Karpas-422 (cell line): ENCODE data around the gene TTL. TPM values are rescaled to one million over a fixed set of nuclear protein-coding genes. Genes with fewer than 3 reads are reported as not detected.
"Not testable (repeated sequence)": the region's sequence is repeated elsewhere in the genome, so short reads cannot be mapped to it uniquely, and the experiment has no call there.

Experiments
- DNase-seq: peaks from one replicate; pipeline ENCODE4 v3.0.0-alpha.2; 2015
- H2AFZ ChIP-seq: fragments of 200-600 bp; sonication (generic); 2 replicates; pipeline ENCODE4 v1.6.1; 2014; ENCODE audit warnings: antibody characterized with exemption, low read length, mixed read lengths
- H3K27ac ChIP-seq: fragments of 200-600 bp; sonication (generic); 2 replicates; pipeline ENCODE4 v1.5.1; 2014; ENCODE audit warnings: mild to moderate bottlenecking, low read length, moderate library complexity
- H3K27me3 ChIP-seq: fragments of 200-600 bp; sonication (generic); 2 replicates; pipeline ENCODE4 v1.6.1; 2014; ENCODE audit warnings: low read length, mixed read lengths
- H3K36me3 ChIP-seq: fragments of 200-600 bp; sonication (generic); 2 replicates; pipeline ENCODE4 v1.6.1; 2014; ENCODE audit warnings: low read length, mixed read lengths; ENCODE audit not compliant: insufficient read depth
- H3K4me1 ChIP-seq: fragments of 200-600 bp; sonication (generic); 2 replicates; pipeline ENCODE4 v1.6.1; 2014; ENCODE audit warnings: mild to moderate bottlenecking, low read length, mixed read lengths
- H3K4me2 ChIP-seq: fragments of 200-600 bp; sonication (generic); 2 replicates; pipeline ENCODE4 v1.6.1; 2014; ENCODE audit warnings: low read length, low read depth, mild to moderate bottlenecking; ENCODE audit not compliant: poor library complexity, severe bottlenecking
- H3K4me3 ChIP-seq: fragments of 200-600 bp; sonication (generic); 2 replicates; pipeline ENCODE4 v1.5.1; 2014; ENCODE audit warnings: mild to moderate bottlenecking, antibody characterized with exemption, low read length, mixed read lengths
- H3K79me2 ChIP-seq: fragments of 200-600 bp; sonication (generic); 2 replicates; pipeline ENCODE4 v1.6.1; 2014; ENCODE audit warnings: mild to moderate bottlenecking, low read length, mixed read lengths
- H3K9ac ChIP-seq: fragments of 200-600 bp; sonication (generic); 2 replicates; pipeline ENCODE4 v1.6.0; 2014; ENCODE audit warnings: low read length
- H3K9me2 ChIP-seq: fragments of 200-600 bp; sonication (generic), shearing (Covaris generic); replicated peaks from 2 replicates; pipeline ENCODE4 v1.6.0; 2014; ENCODE audit warnings: mild to moderate bottlenecking, low read length, moderate library complexity; ENCODE audit not compliant: insufficient read depth
- H3K9me3 ChIP-seq: fragments of 300-700, 200-600 bp; sonication (generic); 2 replicates; pipeline ENCODE4 v1.6.1; 2014; ENCODE audit warnings: low read length, mixed read lengths
- H4K20me1 ChIP-seq: fragments of 200-600 bp; sonication (generic); 2 replicates; pipeline ENCODE4 v1.6.1; 2014; ENCODE audit warnings: mild to moderate bottlenecking, antibody characterized with exemption, low read length, low read depth; ENCODE audit not compliant: insufficient read depth
- total RNA-seq: library from RNA; depleted of rRNA; stranded (reverse); fragments of >200 nt; shearing (Covaris generic); gene quantifications from 2 replicates; pipeline ENCODE4 v1.2.3, GENCODE V29; 2014; ENCODE audit warnings: low replicate concordance

Gene TTL
- total RNA-seq, 1 experiment from 2014 or later, result 30.5 TPM

GRCh38 chr2:112493048-112493447, 11.1 kb downstream of the TTL start:
- DNase-seq, result no peak
- no peak overlapping the region for H3K9ac ChIP-seq
- no peak overlapping the region for H2AFZ ChIP-seq
- no peak overlapping the region for H3K4me3 ChIP-seq
- H3K79me2 ChIP-seq, result peaks cover 52% of the 10 kb centered on the region
- H3K27me3 ChIP-seq, result no peaks in the 10 kb centered on the region
- no peaks in the 10 kb centered on the region for H4K20me1 ChIP-seq
- H3K36me3 ChIP-seq, result peaks cover 29% of the 10 kb centered on the region; the same call in 1 of the 2 replicates
- no peak overlapping the region for H3K27ac ChIP-seq
- no peaks in the 10 kb centered on the region for H3K4me1 ChIP-seq
- H3K9me2 ChIP-seq, result no peaks in the 10 kb centered on the region
- no peaks in the 10 kb centered on the region for H3K9me3 ChIP-seq
- no peak overlapping the region for H3K4me2 ChIP-seq

GRCh38 chr2:112493858-112494648, 12.1 kb downstream of the TTL start:
- Histone ChIP-seq H3K27me3 (no peaks in the 10 kb centered on the region), H4K20me1 (no peaks in the 10 kb centered on the region), H3K9me2 (no peaks in the 10 kb centered on the region), H2AFZ (no peak overlapping the region), H3K36me3 (peaks cover 28% of the 10 kb centered on the region; the same call in 1 of the 2 replicates), H3K79me2 (peaks cover 47% of the 10 kb centered on the region), H3K4me3 (no peak overlapping the region), H3K9me3 (no peaks in the 10 kb centered on the region), H3K27ac (no peak overlapping the region), H3K4me2 (no peak overlapping the region), H3K4me1 (no peaks in the 10 kb centered on the region), H3K9ac (no peak overlapping the region)
- DNase-seq, result no peak

GRCh38 chr2:112494828-112495227, 12.9 kb downstream of the TTL start:
- Histone ChIP-seq H3K27ac (no peak overlapping the region), H3K4me3 (no peak overlapping the region), H4K20me1 (no peaks in the 10 kb centered on the region), H3K36me3 (peaks cover 21% of the 10 kb centered on the region; the same call in 1 of the 2 replicates), H3K4me1 (no peaks in the 10 kb centered on the region), H2AFZ (no peak overlapping the region), H3K79me2 (peaks cover 40% of the 10 kb centered on the region), H3K9ac (no peak overlapping the region), H3K4me2 (no peak overlapping the region), H3K9me3 (no peaks in the 10 kb centered on the region), H3K9me2 (no peaks in the 10 kb centered on the region), H3K27me3 (no peaks in the 10 kb centered on the region)
- no peak for DNase-seq

GRCh38 chr2:112495878-112496277, 13.9 kb downstream of the TTL start:
- H3K9me2 ChIP-seq, H3K4me3 ChIP-seq, H3K4me1 ChIP-seq, H3K9ac ChIP-seq, H4K20me1 ChIP-seq, DNase-seq, H3K27me3 ChIP-seq, H3K4me2 ChIP-seq, H3K9me3 ChIP-seq, H3K27ac ChIP-seq, H2AFZ ChIP-seq: not testable (repeated sequence)
- peaks cover 19% of the 10 kb centered on the region; the same call in 1 of the 2 replicates for H3K36me3 ChIP-seq
- H3K79me2 ChIP-seq, result peaks cover 32% of the 10 kb centered on the region

- Histone ChIP-seq H3K36me3 (peaks cover 14% of the 10 kb centered on the region), H3K79me2 (peaks cover 13% of the 10 kb centered on the region)
- H2AFZ ChIP-seq, H3K27me3 ChIP-seq, H3K4me3 ChIP-seq, H3K9me2 ChIP-seq, H3K9ac ChIP-seq, H3K4me1 ChIP-seq, H3K27ac ChIP-seq, H3K4me2 ChIP-seq, H4K20me1 ChIP-seq, H3K9me3 ChIP-seq: not testable (repeated sequence)
- DNase-seq, result peak; percentile 79
Observed at GRCh38 chr2:112500850-112501484, 19.0 kb downstream of the TTL start.

- H3K27me3 ChIP-seq, H3K4me3 ChIP-seq, H3K9me2 ChIP-seq, H3K4me2 ChIP-seq, H3K27ac ChIP-seq, H3K9ac ChIP-seq, H3K9me3 ChIP-seq, H4K20me1 ChIP-seq, H3K4me1 ChIP-seq, H2AFZ ChIP-seq, DNase-seq: not testable (repeated sequence)
- peaks cover 32% of the 10 kb centered on the region for H3K36me3 ChIP-seq
- H3K79me2 ChIP-seq, result peaks cover 35% of the 10 kb centered on the region
Observed at GRCh38 chr2:112509239-112509998, 27.5 kb downstream of the TTL start.

GRCh38 chr2:112516801-112517200, 34.8 kb downstream of the TTL start:
- H2AFZ ChIP-seq, result no peak overlapping the region
- no peaks in the 10 kb centered on the region for H3K27me3 ChIP-seq
- H3K9me2 ChIP-seq, result no peaks in the 10 kb centered on the region
- H3K36me3 ChIP-seq, result peaks cover 35% of the 10 kb centered on the region
- H4K20me1 ChIP-seq, result no peaks in the 10 kb centered on the region
- no peaks in the 10 kb centered on the region for H3K4me1 ChIP-seq
- no peak for DNase-seq
- no peak overlapping the region for H3K4me2 ChIP-seq
- no peak overlapping the region for H3K27ac ChIP-seq
- no peak overlapping the region for H3K4me3 ChIP-seq
- no peaks in the 10 kb centered on the region for H3K9me3 ChIP-seq
- peaks cover 41% of the 10 kb centered on the region for H3K79me2 ChIP-seq
- H3K9ac ChIP-seq, result no peak overlapping the region

GRCh38 chr2:112518807-112519206, 36.9 kb downstream of the TTL start:
- H3K27ac ChIP-seq, result no peak overlapping the region
- H3K4me2 ChIP-seq, result no peak overlapping the region
- H3K9me2 ChIP-seq, result no peaks in the 10 kb centered on the region
- H4K20me1 ChIP-seq, result no peaks in the 10 kb centered on the region
- peaks cover 39% of the 10 kb centered on the region for H3K36me3 ChIP-seq
- peaks cover 42% of the 10 kb centered on the region for H3K79me2 ChIP-seq
- no peaks in the 10 kb centered on the region for H3K27me3 ChIP-seq
- DNase-seq, result no peak
- H3K9ac ChIP-seq, result no peak overlapping the region
- H3K4me3 ChIP-seq, result no peak overlapping the region
- no peaks in the 10 kb centered on the region for H3K9me3 ChIP-seq
- H2AFZ ChIP-seq, result no peak overlapping the region
- H3K4me1 ChIP-seq, result no peaks in the 10 kb centered on the region
